ENCODE data around the gene MYH10. TPM values are rescaled to one million over a fixed set of nuclear protein-coding genes. Genes with fewer than 3 reads are reported as not detected.

The MYH10 gene
- total RNA-seq, 1 experiment from 2014 or later: 1.6 TPM

- intact Hi-C loops (cut with micrococcal nuclease; ENCODE audit: unreplicated experiment): no loop called here
- no peaks in the 10 kb centered on the region for H4K20me1 ChIP-seq (ENCODE audit: insufficient read depth)
- H3K4me2 ChIP-seq: no peak overlapping the region
- BruUV-seq (replicated peaks): no TSS peak
- no peak overlapping the region for H3K4me3 ChIP-seq
- no peak overlapping the region for H3K27ac ChIP-seq
- ChIA-PET CTCF (no interaction called here), POLR2A (ENCODE audit: unreplicated experiment) (no interaction called here)
- no peaks in the 10 kb centered on the region for H3F3A ChIP-seq (ENCODE audit: insufficient read depth, low read depth)
- no peak overlapping the region for H2AFZ ChIP-seq
- H3K36me3 ChIP-seq (ENCODE audit: low read depth): no peaks in the 10 kb centered on the region; the same call in 1 of the 2 replicates
- H3K27me3 ChIP-seq (ENCODE audit: insufficient read depth, low read depth): no peaks in the 10 kb centered on the region
- no peaks in the 10 kb centered on the region for H3K79me2 ChIP-seq (ENCODE audit: low read depth)
- no peak for DNase-seq
- no peak for TF ChIP-seq CTCF (conservative IDR thresholded peaks at IDR 0.05)
- H3K9me3 ChIP-seq (ENCODE audit: insufficient read depth, low read depth): no peaks in the 10 kb centered on the region
- no peaks in the 10 kb centered on the region for H3K4me1 ChIP-seq (replicated peaks; ENCODE audit: insufficient read depth)
- H3K9me2 ChIP-seq (ENCODE audit: insufficient read depth): no peaks in the 10 kb centered on the region
Measured at GRCh38 chr17:8459831-8460230, 170.7 kb downstream of the MYH10 start.

- H3K4me1 ChIP-seq (replicated peaks; ENCODE audit: insufficient read depth): no peaks in the 10 kb centered on the region
- intact Hi-C loops (cut with micrococcal nuclease; ENCODE audit: unreplicated experiment): no loop called here
- TF ChIP-seq EZH2 (IDR thresholded peaks at IDR 0.05; ENCODE audit: low read depth): no peak
- no peak for TF ChIP-seq CTCF (conservative IDR thresholded peaks at IDR 0.05)
- no peak overlapping the region for H3K4me3 ChIP-seq
- no peaks in the 10 kb centered on the region for H3K9me2 ChIP-seq (ENCODE audit: insufficient read depth)
- H3K79me2 ChIP-seq (ENCODE audit: low read depth): no peaks in the 10 kb centered on the region
- no peaks in the 10 kb centered on the region for H3F3A ChIP-seq (ENCODE audit: insufficient read depth, low read depth)
- no peaks in the 10 kb centered on the region for H3K27me3 ChIP-seq (ENCODE audit: insufficient read depth, low read depth)
- no peak for DNase-seq
- ChIA-PET CTCF (no interaction called here), POLR2A (ENCODE audit: unreplicated experiment) (no interaction called here)
- H3K9me3 ChIP-seq (ENCODE audit: insufficient read depth, low read depth): no peaks in the 10 kb centered on the region
- no peak overlapping the region for H2AFZ ChIP-seq
- no peaks in the 10 kb centered on the region; the same call in 1 of the 2 replicates for H3K36me3 ChIP-seq (ENCODE audit: low read depth)
- no TSS peak for BruUV-seq (replicated peaks)
- no peak overlapping the region for H3K4me2 ChIP-seq
- no peak overlapping the region for H3K27ac ChIP-seq
- H4K20me1 ChIP-seq (ENCODE audit: insufficient read depth): no peaks in the 10 kb centered on the region
Measured at GRCh38 chr17:8459107-8459506, 171.4 kb downstream of the MYH10 start.

- no peak overlapping the region for H3K4me3 ChIP-seq
- intact Hi-C loops (cut with micrococcal nuclease; ENCODE audit: unreplicated experiment): no loop called here
- no peaks in the 10 kb centered on the region for H3K79me2 ChIP-seq (ENCODE audit: low read depth)
- no TSS peak for BruUV-seq (replicated peaks)
- H2AFZ ChIP-seq: no peak overlapping the region
- no peak for TF ChIP-seq EZH2 (IDR thresholded peaks at IDR 0.05; ENCODE audit: low read depth)
- TF ChIP-seq CTCF (conservative IDR thresholded peaks at IDR 0.05): no peak
- no peaks in the 10 kb centered on the region for H4K20me1 ChIP-seq (ENCODE audit: insufficient read depth)
- no peaks in the 10 kb centered on the region for H3F3A ChIP-seq (ENCODE audit: insufficient read depth, low read depth)
- no peak overlapping the region for H3K27ac ChIP-seq
- no peaks in the 10 kb centered on the region for H3K9me2 ChIP-seq (ENCODE audit: insufficient read depth)
- H3K4me2 ChIP-seq: no peak overlapping the region
- POLR2A ChIA-PET (ENCODE audit: unreplicated experiment): no interaction called here
- no peaks in the 10 kb centered on the region for H3K27me3 ChIP-seq (ENCODE audit: insufficient read depth, low read depth)
- no peaks in the 10 kb centered on the region for H3K9me3 ChIP-seq (ENCODE audit: insufficient read depth, low read depth)
- H3K4me1 ChIP-seq (replicated peaks; ENCODE audit: insufficient read depth): no peaks in the 10 kb centered on the region
- no peak for DNase-seq
- CTCF ChIA-PET: no interaction called here
- H3K36me3 ChIP-seq (ENCODE audit: low read depth): no peaks in the 10 kb centered on the region; the same call in 1 of the 2 replicates
Measured at GRCh38 chr17:8458128-8458527, 172.4 kb downstream of the MYH10 start.

Measured in PC-9 (cell line).